Effector memory CD8-positive, alpha-beta T cell (primary cell): ENCODE data around the gene PBX1.
"Not testable (repeated sequence)": the region's sequence is repeated elsewhere in the genome, so short reads cannot be mapped to it uniquely, and the experiment has no call there.

ENCODE experiments used
- ATAC-seq: fragments of 150-1000 bp; cut with Tn5 transposase; replicated peaks from 2 replicates; pipeline ENCODE4 v1.10.0; 2021; ENCODE audit warnings: mild to moderate bottlenecking, moderate library complexity
- DNase-seq, 3 experiments: peaks; one replicate each; pipeline ENCODE4 v3.0.0; 2021
- H3K27ac Mint-ChIP-seq, 2 donors: one replicate each; pipeline ENCODE4 v1.8.0; 2022; ENCODE audit warnings: mild to moderate bottlenecking in 2 of 2, mixed read lengths in 2 of 2, moderate library complexity in 2 of 2
- H3K27me3 Mint-ChIP-seq, 2 donors: one replicate each; pipeline ENCODE4 v1.8.0; 2022; ENCODE audit warnings: mixed read lengths in 2 of 2
- H3K36me3 Mint-ChIP-seq: one replicate; pipeline ENCODE4 v1.8.0; 2022; ENCODE audit warnings: mild to moderate bottlenecking, moderate library complexity, mixed read lengths; ENCODE audit not compliant: insufficient read depth
- H3K4me1 Mint-ChIP-seq, 2 donors: one replicate each; pipeline ENCODE4 v1.8.0; 2022; ENCODE audit warnings: low read depth in 2 of 2, mixed read lengths in 2 of 2
- H3K4me3 Mint-ChIP-seq, 2 donors: one replicate each; pipeline ENCODE4 v1.8.0; 2022; ENCODE audit warnings: mild to moderate bottlenecking in 2 of 2, mixed read lengths in 2 of 2, moderate library complexity in 2 of 2
- H3K9me3 Mint-ChIP-seq, 2 donors: one replicate each; pipeline ENCODE4 v1.8.0; 2022; ENCODE audit warnings: mixed read lengths in 2 of 2

PBX1 gene

GRCh38 chr1:164589408-164589807 is 30.4 kb downstream of the PBX1 start:
- Mint-ChIP-seq H3K27me3 (peaks cover 0 to 5% of the 10 kb centered on the region in 2 donors), H3K9me3 (no peaks in the 10 kb centered on the region), H3K27ac (no peak overlapping the region), H3K36me3 (peaks cover 3% of the 10 kb centered on the region), H3K4me3 (no peak overlapping the region), H3K4me1 (no peaks in the 10 kb centered on the region)
- ATAC-seq (no peak), DNase-seq (no peak)

- Mint-ChIP-seq H3K27ac (no peak overlapping the region), H3K27me3 (peaks cover 0 to 5% of the 10 kb centered on the region in 2 donors), H3K4me1 (no peaks in the 10 kb centered on the region)
Measured at GRCh38 chr1:164589961-164590507, 31.1 kb downstream of the PBX1 start.

DNA sequence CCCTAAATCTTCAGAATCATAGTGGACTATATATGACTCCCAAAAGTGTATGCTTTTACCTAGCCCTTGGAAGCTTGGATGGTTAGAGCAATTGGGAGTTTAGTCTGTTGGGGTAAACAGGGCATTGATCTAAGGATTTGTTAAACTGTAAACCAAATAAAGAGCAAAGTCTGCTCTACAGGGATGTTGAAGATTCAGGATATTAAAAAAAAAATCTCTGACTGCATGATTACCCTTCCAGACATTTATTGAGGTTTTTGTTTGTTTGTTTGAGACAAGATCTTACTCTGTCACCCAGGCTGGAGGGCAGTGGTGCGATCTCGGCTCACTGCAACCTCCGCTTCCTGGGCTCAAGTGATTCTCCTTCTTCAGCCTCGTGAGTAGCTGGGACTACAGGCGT is 31.6 kb downstream of the PBX1 start:
- Mint-ChIP-seq H3K27ac (no peak overlapping the region), H3K9me3 (no peaks in the 10 kb centered on the region), H3K36me3 (peaks cover 3% of the 10 kb centered on the region), H3K4me1 (no peaks in the 10 kb centered on the region), H3K27me3 (peaks cover 0 to 5% of the 10 kb centered on the region in 2 donors), H3K4me3 (no peak overlapping the region)
- no peak for ATAC-seq
- no peak for DNase-seq

More at GRCh38 chr1:164589961-164590507, 31.1 kb downstream of the PBX1 start:
- Mint-ChIP-seq H3K36me3 (peaks cover 3% of the 10 kb centered on the region), H3K9me3 (no peaks in the 10 kb centered on the region), H3K4me3 (no peak overlapping the region)
- ATAC-seq (no peak), DNase-seq (no peak)

GRCh38 chr1:164591858-164592257 is 32.9 kb downstream of the PBX1 start:
- DNase-seq (no peak), ATAC-seq (no peak)
- Mint-ChIP-seq H3K4me3 (no peak overlapping the region), H3K36me3 (peaks cover 3% of the 10 kb centered on the region), H3K4me1 (no peaks in the 10 kb centered on the region), H3K9me3 (no peaks in the 10 kb centered on the region), H3K27me3 (peaks cover 0 to 5% of the 10 kb centered on the region in 2 donors), H3K27ac (no peak overlapping the region)

DNA sequence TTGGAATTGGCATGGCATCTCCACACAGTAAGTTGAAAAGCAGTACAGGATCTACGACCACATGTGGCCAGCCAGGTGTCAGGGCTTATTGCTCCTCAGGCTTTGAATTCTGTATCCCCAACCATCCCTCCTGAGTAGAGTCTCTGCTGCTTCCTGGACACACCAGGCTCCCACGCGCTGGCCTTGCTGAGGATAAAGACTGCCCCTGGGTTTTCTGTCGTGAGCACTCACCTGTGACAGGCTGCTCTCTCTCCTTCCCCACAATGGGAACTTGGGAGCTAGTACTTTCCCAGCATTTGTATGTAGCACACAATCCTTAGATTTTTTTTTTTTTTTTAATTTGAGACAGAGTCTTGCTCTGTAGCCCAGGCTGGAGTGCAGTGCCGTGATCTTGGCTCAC is 33.6 kb downstream of the PBX1 start:
- Mint-ChIP-seq H3K36me3 (peaks cover 1% of the 10 kb centered on the region), H3K27me3 (peaks cover 0 to 5% of the 10 kb centered on the region in 2 donors), H3K27ac (no peak overlapping the region), H3K9me3 (no peaks in the 10 kb centered on the region), H3K4me3 (no peak overlapping the region), H3K4me1 (no peaks in the 10 kb centered on the region)
- DNase-seq (no peak), ATAC-seq (no peak)

DNA sequence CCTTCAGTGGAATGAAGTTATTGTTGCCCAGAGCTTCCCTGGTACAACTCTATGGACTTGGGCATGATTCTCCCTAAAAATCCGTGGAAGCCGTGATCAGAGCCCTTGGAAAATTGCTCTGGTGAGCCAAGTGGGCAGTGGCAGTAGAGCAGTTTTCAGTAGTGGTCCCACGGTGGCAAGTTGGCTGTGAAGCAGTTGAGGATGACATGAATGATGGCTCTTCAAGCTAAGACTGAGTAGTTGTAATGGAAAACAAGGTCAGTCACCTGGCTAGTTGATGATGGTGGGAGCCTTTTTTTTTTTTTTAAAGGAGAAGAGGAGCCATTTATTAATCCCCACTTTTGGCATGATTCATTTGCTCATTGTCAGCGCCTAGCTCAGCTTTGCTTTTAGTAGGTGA is 36.2 kb downstream of the PBX1 start:
- Mint-ChIP-seq H3K9me3 (no peaks in the 10 kb centered on the region), H3K27me3 (peaks cover 0 to under 1% of the 10 kb centered on the region in 2 donors), H3K4me1 (no peaks in the 10 kb centered on the region), H3K36me3 (no peaks in the 10 kb centered on the region), H3K27ac (no peak overlapping the region), H3K4me3 (no peak overlapping the region)
- DNase-seq: no peak
- ATAC-seq: no peak

DNA sequence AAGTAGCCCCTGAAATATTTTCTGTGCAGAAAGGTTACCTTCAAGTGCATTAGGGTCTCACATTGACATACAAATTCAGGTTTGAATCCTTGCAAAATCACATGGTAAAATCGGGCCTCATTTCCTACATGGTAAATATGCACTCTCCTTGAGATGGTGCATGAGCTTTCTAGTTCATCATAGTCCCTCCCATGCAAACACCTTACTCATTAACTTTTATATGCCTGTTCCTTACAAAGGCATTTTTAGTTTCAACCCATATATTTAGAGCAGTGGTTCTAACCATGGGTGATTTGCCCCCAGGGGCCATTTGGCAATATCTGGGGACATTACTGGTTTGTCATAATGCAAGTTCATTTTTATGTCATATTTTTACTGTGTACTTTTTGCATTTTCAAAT is 37.2 kb downstream of the PBX1 start:
- Mint-ChIP-seq H3K4me3 (no peak overlapping the region), H3K36me3 (no peaks in the 10 kb centered on the region), H3K9me3 (no peaks in the 10 kb centered on the region), H3K27me3 (no peaks in the 10 kb centered on the region), H3K27ac (no peak overlapping the region), H3K4me1 (no peaks in the 10 kb centered on the region)
- ATAC-seq (no peak), DNase-seq (no peak)

DNA sequence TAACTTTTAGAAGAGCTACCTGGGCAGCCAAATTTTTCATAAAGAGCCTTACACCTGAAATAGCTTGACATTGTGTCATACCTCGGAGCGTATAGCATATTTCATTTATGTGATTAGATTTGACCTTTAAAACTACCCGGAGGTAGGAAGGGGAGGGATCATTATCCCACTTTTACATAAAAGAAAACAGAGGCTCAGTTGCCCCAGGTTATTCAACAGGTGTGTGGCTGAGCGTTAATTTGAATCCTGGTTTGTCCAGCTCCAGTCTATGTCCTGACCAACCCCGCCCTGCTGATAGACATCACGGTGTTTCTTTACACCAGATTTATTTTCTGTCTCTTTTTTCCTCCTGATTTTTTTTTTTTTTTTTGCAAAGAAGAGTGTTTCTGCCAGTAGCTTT is 39.7 kb downstream of the PBX1 start:
- DNase-seq: no peak
- no peaks in the 10 kb centered on the region for H3K27me3 Mint-ChIP-seq
- no peaks in the 10 kb centered on the region for H3K4me1 Mint-ChIP-seq
- ATAC-seq: no peak
- no peak overlapping the region for H3K27ac Mint-ChIP-seq
- no peaks in the 10 kb centered on the region for H3K36me3 Mint-ChIP-seq
- no peaks in the 10 kb centered on the region for H3K9me3 Mint-ChIP-seq
- H3K4me3 Mint-ChIP-seq: no peak overlapping the region

- Mint-ChIP-seq H3K27me3 (no peaks in the 10 kb centered on the region), H3K4me3 (no peak overlapping the region), H3K36me3 (no peaks in the 10 kb centered on the region), H3K9me3 (no peaks in the 10 kb centered on the region), H3K27ac (no peak overlapping the region), H3K4me1 (no peaks in the 10 kb centered on the region)
- DNase-seq (no peak), ATAC-seq (no peak)
Measured at GRCh38 chr1:164599272-164599671, 40.3 kb downstream of the PBX1 start.

GRCh38 chr1:164601399-164602100 is 42.6 kb downstream of the PBX1 start:
- no peak overlapping the region for H3K27ac Mint-ChIP-seq
- no peaks in the 10 kb centered on the region for H3K27me3 Mint-ChIP-seq
- ATAC-seq (no peak), DNase-seq (no peak)
- no peak overlapping the region for H3K4me3 Mint-ChIP-seq
- H3K9me3 Mint-ChIP-seq: no peaks in the 10 kb centered on the region
- no peaks in the 10 kb centered on the region for H3K36me3 Mint-ChIP-seq
- no peaks in the 10 kb centered on the region for H3K4me1 Mint-ChIP-seq

DNA sequence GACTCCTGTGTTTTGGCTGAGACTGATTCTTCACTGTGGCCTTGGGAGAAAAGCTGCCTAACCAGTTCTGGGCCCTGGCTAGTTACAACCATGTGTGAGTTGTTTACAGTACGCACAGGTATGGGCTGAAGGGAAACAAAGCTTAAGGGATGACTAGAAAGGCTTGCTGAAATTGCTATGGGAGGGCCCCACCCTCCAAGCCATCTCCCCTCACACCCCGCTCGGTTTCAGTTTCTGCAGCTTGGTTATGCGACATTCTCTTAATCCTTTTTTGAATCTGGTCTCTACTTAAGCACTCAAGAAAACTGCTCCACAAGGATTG is 43.1 kb downstream of the PBX1 start:
- H3K27me3 Mint-ChIP-seq: no peaks in the 10 kb centered on the region
- H3K36me3 Mint-ChIP-seq: no peaks in the 10 kb centered on the region
- no peak overlapping the region for H3K27ac Mint-ChIP-seq
- H3K4me1 Mint-ChIP-seq: no peaks in the 10 kb centered on the region
- ATAC-seq: no peak
- DNase-seq: no peak
- no peak overlapping the region for H3K4me3 Mint-ChIP-seq
- no peaks in the 10 kb centered on the region for H3K9me3 Mint-ChIP-seq

DNA sequence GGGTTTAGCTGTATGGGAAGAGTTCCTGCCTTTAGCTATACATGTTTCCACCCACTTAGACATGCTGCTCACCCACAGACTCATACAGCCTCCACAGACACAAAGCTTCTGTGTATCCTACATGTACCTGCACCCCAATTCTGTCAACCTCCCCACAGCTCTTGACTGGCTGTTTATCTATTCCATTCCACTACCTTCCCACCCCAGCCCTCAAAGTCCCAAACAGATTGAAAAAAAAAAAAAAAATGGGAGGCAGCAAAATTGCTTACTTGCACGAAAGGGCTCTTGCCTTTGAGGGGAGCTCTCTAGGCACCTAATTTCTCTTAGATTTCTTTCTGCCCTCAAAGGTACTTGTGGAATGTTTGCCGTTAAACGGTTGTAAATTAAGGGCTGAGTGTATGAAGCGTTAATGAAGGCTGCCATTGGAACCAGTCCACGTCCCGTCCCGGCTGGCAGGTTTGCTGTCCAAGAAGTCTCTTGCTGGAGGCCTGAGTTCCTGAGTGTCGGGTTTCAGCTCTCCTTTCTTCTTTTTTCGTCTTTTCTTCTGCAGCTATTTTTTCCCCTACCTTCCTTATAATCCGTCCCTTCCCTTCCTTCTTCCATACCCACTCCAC is 43.6 kb downstream of the PBX1 start:
- Mint-ChIP-seq H3K4me1 (no peaks in the 10 kb centered on the region), H3K27me3 (no peaks in the 10 kb centered on the region), H3K27ac (no peak overlapping the region), H3K36me3 (no peaks in the 10 kb centered on the region), H3K9me3 (no peaks in the 10 kb centered on the region), H3K4me3 (no peak overlapping the region)
- ATAC-seq (no peak), DNase-seq (no peak)

DNA sequence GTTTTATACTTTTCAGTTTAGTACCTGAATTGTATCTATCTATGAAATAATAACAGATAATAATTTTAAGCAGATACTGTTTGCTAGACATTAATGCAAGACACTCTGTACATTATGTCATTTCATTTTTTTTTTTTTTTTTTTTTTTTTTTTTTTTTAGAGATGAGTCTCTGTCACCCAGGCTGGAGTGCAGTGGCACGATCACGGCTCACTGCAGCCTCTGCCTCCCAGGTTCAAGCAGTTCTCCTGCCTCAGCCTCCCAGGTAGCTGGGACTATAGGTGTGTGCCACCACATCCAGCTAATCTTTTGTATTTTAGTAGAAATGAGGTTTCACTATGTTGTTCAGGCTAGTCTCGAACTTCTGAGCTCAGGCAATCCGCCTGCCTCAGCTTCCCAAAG is 44.8 kb downstream of the PBX1 start:
- H3K27me3 Mint-ChIP-seq, H3K9me3 Mint-ChIP-seq, H3K4me1 Mint-ChIP-seq, ATAC-seq, H3K4me3 Mint-ChIP-seq, H3K27ac Mint-ChIP-seq, H3K36me3 Mint-ChIP-seq, DNase-seq: not testable (repeated sequence)

- Mint-ChIP-seq H3K4me3 (no peak overlapping the region), H3K4me1 (no peaks in the 10 kb centered on the region), H3K36me3 (no peaks in the 10 kb centered on the region), H3K27ac (no peak overlapping the region), H3K27me3 (no peaks in the 10 kb centered on the region), H3K9me3 (no peaks in the 10 kb centered on the region)
- ATAC-seq (no peak), DNase-seq (no peak)
Measured at GRCh38 chr1:164604541-164604940, 45.6 kb downstream of the PBX1 start.
